HG02981 (cell line): Measurements from ENCODE around the gene CWF19L2.
"Not testable (repeated sequence)": the region's sequence is repeated elsewhere in the genome, so short reads cannot be mapped to it uniquely, and the experiment has no call there.

Experiments used
- ATAC-seq: cut with Tn5 transposase; IDR thresholded peaks from one replicate; pipeline ENCODE4 v1.9.1; 2021; ENCODE audit warnings: mild to moderate bottlenecking, moderate library complexity; ENCODE audit not compliant: unreplicated experiment

CWF19L2 gene

GRCh38 chr11:107439586-107440167, 17.9 kb downstream of the CWF19L2 start:
- ATAC-seq, result no peak

- ATAC-seq, result no peak
Measured at GRCh38 chr11:107438148-107438547, 19.5 kb downstream of the CWF19L2 start.

- no peak for ATAC-seq
Measured at GRCh38 chr11:107430525-107430924, 27.1 kb downstream of the CWF19L2 start.

GRCh38 chr11:107427569-107428180, 29.9 kb downstream of the CWF19L2 start:
- no peak for ATAC-seq

- ATAC-seq, result no peak
Measured at GRCh38 chr11:107413352-107413751, 44.3 kb downstream of the CWF19L2 start.

- ATAC-seq, result no peak
Measured at GRCh38 chr11:107408762-107409211, 48.8 kb downstream of the CWF19L2 start.

GRCh38 chr11:107405260-107405659, 52.4 kb downstream of the CWF19L2 start:
- no peak for ATAC-seq

GRCh38 chr11:107401131-107401530, 56.5 kb downstream of the CWF19L2 start:
- ATAC-seq, result not testable (repeated sequence)

- no peak for ATAC-seq
Measured at GRCh38 chr11:107397357-107397756, 60.3 kb downstream of the CWF19L2 start.

- ATAC-seq, result no peak
Measured at GRCh38 chr11:107392611-107393010, 65.0 kb downstream of the CWF19L2 start.

GRCh38 chr11:107390701-107391100, 66.9 kb downstream of the CWF19L2 start:
- not testable (repeated sequence) for ATAC-seq

- ATAC-seq, result no peak
Measured at GRCh38 chr11:107387666-107388065, 70.0 kb downstream of the CWF19L2 start.

- no peak for ATAC-seq
Measured at GRCh38 chr11:107385361-107385981, 72.2 kb downstream of the CWF19L2 start.

- ATAC-seq, result no peak
Measured at GRCh38 chr11:107384144-107384852, 73.3 kb downstream of the CWF19L2 start.

- no peak for ATAC-seq
Measured at GRCh38 chr11:107372439-107372838, 85.2 kb downstream of the CWF19L2 start.

- no peak for ATAC-seq
Measured at GRCh38 chr11:107370390-107370789, 87.2 kb downstream of the CWF19L2 start.

GRCh38 chr11:107359701-107360100, 97.9 kb downstream of the CWF19L2 start:
- ATAC-seq, result no peak

- ATAC-seq, result no peak
Measured at GRCh38 chr11:107357877-107358276, 99.7 kb downstream of the CWF19L2 start.

- no peak for ATAC-seq
Measured at GRCh38 chr11:107354780-107355179, 102.8 kb downstream of the CWF19L2 start.

GRCh38 chr11:107337917-107338316, 119.7 kb downstream of the CWF19L2 start:
- ATAC-seq, result peak; percentile 84

GRCh38 chr11:107331728-107332127, 125.9 kb downstream of the CWF19L2 start:
- ATAC-seq, result no peak

- no peak for ATAC-seq
Measured at GRCh38 chr11:107329164-107329563, 128.5 kb downstream of the CWF19L2 start.
